ENCODE data around the gene CHMP6.

Gene CHMP6

DNA sequence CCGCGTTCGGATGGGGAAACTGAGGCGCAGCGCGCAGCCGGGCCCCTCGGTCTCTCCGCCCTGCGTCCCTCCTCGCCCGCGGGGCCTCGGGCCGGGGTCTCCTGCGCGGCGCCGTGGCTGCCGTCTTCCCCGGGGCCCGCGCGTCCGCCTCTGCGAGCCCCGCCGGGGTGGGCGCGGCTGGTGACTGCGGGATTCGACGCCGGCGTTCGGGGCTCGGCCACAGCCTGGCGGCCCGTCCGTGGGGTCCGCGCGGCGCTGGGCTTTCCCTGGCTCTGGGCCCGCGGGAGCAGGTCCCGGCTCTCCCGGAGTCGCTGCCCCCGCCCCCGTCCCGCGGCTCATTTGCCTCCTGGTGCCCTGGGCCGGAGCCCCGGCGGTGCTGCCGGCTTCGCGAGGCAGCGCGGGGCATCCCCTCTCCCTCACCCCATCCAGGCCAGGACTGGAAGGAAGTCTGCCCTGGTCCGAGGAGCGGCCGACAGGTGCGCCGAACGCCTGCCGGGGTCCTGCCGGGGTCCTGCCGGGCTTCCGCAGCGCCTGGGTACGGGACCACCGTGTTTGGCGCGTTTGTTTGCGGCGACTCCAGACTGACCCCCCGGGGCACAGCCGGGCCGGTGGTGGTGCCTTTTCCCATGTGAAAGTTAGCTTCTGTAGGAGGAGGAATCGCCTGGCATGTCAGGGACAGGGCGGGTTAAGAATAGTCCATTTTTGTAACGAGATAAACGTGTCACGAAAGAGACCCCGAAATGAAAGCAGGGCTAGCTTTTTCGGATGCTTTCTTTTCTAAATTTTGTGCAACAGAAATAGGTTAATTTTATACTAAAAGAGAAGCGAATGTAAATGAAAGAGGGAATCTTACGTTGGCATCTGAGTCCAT, 671 bp downstream of the CHMP6 start:
- DNase-seq (ENCODE audit: insufficient read length, low spot score) (no peak), FAIRE-seq (no peak)

DNA sequence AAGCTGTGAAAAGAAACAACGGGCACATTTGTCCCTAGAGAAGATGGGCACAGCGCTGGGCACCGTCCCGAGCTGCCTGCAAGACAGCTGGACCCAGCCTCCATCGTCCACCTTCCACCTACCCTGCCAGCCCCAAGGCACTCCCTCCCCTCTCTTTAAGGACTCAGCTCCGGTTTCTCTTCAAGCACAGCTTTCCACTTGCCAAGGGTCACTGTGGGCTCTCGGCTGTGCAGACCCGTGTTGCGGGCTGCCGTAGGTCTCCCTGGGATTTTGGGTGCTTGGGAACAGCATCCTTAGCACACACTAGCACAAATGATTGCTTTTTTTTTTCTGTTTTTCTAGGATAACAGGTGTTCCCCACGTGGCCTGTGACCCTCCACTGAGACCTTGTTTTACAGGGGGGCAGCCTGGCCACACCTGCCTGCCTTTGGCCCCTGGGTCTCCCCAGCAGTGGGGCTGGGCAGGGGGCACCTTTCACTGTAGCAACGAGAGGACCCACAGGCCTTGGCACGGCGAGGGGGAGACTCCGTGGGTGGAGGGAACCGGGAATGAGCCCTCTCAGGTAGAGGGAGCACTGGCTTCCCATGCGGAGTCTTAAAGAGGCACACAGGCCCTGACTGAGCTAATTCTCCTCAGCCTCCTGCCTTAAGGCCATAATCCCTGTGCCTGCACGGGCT, 1.4 kb downstream of the CHMP6 start:
- DNase-seq (ENCODE audit: insufficient read length, low spot score), result no peak
- FAIRE-seq, result no peak

DNA sequence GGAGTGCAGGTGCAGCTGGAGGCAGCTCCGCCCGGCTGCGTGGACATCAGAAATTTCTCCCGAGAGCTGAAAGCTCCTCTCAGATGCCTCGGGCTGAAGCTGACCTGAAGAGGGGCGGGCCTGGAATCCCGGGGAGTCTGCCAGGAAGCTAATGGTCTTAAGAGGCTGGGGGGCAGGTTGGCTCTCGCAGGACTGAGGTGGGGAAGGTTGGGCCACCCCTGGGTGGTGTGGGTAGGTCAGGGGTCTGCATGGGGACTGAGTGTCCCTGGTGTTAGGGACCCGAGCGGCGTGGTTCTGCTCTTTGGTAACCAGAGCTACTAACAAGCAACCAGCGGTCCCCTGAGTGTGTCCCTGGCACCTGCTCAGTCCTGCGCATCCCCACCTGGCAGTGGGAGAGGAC, 3.5 kb downstream of the CHMP6 start:
- DNase-seq (ENCODE audit: insufficient read length, low spot score), result no peak
- FAIRE-seq, result no peak

DNA sequence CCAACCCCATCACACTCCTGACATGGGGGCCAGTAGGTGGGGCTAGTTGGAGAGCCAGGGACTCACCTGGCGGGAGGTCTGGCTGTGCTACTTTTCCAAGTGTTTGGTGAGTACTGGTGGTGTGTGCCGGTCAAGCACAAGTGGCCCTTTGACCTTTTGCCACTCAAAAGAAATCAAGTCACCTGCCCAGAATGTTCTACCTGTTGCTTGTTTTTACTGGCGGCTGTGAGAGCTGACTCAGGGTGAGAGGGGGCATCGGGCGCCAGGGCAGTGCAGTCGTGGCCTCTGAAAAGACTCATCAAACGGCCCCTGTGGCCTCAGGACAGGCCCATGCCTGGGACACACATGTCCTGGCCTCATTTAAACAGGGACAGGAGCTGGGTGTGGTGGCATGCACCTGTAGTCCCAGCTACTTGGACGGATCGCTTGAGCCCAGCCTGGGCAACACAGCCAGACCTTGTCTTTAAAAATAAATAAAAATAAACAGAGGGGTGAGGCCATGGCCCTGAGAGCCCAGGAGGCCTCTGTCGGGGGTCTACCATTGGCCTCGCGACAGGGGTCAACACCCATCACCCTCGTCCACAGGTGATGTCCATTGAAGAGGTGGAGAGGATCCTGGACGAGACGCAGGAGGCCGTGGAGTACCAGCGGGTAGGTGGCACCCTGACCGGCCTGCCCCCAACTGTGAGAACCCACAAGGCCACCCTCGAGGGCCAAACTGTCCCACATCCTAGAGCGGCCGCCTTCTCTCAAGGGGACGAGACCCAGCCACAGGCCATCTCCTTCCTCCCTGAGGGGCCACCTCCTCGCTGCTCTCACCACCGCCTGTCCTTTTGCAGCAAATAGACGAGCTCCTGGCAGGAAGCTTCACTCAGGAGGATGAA, 5.0 kb downstream of the CHMP6 start:
- FAIRE-seq (no peak), DNase-seq (ENCODE audit: insufficient read length, low spot score) (no peak)

DNA sequence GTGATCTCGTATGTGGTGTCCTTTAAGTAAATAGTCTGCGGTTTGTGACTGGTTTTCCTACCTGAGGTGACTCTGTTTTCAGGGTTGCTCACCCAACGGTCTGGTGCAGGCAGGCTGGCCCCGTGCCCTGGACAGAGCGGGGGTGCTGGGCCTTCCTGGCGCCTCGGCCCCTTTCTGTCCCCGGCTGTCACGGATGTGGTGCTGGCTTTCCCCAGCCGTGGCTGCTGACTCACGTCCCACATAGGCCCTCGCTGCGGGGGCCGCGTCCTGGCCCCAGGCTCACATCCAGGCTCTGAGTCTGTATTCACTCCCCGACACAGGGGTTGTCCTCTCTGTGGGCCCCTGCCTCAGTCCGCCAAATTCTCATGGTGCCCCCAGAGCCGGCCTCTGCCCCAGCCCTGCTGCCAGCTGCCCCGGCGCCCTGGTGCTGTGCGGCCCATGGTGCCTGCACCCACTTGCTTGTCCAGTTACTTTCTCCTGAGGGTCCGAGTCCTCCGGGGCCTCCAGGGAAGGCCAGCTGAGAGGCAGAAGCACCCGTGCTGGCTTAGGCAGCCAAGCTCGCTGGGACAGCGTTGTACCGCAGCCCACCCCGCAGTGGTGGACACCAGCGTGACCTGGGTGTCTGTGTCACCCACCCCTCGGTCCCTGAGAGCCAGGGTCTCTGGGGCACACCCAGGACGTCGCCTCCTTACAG, 5.9 kb downstream of the CHMP6 start:
- FAIRE-seq (no peak), DNase-seq (ENCODE audit: insufficient read length, low spot score) (no peak)

DNA sequence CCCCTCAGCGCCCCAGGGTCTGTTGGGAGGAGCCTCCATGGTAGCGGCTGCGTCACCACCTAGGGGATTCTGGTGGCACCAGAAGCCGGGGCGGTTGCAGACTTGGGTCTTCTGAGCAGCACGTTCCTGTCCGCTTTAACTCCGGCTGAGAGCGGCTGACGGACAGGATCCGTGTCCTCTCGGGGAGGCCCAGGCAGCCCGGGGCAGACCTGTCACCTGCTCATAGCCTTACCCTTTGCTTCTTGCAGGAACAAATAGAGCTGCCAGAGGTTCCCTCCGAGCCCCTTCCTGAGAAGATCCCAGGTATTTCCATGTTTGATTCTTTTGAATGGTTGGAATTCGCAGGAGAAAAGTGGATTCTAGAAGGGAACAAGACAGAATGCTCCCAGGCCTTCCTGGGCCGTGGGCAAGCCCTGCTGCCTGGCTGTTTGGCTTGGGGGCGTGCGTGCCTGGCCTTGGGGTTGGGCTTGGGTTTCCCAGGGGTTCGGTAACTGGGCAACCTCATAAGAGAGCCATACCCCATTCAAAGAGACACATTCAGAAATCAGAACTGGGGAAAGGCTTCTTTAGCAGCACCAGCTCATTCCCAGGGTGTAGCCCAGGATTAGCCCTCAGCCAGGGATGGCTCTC, 6.6 kb downstream of the CHMP6 start:
- DNase-seq (ENCODE audit: insufficient read length, low spot score) (no peak), FAIRE-seq (no peak)

DNA sequence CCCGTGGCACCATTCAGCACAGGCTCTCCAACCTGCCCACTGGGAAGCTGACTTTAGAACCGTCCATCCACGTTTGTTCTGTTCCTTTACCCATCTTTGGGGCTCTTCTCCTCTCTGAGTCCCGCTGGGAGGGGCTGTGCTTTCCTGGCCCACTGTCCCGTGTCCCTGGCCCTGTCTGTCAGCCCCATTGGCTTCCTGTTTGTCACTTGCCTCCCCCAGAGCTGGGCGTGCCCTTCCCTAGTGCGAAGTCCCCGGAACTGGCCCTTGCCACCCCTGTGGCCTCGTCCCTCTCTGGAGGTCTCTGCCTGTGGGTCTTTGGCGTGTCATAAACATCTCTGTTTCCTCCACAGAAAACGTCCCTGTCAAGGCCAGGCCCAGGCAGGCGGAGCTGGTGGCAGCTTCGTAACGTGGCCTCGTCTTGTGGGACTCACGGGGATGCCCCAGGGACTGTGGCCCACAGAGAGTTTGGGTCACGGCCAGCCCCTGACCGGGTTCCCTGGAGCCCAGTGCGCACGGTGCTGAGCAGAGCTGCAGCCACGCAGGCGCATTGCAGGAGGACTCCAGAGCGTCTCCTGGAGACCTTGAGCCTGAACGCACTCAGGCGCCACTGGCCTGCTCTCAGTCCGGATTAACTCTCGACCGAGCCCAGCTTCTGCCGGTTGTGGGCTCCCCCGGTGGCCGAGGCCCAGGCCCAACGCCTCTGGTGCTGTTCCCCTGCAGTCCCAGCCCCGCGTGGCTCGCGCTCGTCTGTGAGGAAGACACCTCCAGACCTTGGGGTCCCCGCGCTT, 7.3 kb downstream of the CHMP6 start:
- DNase-seq (ENCODE audit: insufficient read length, low spot score) (no peak), FAIRE-seq (no peak)

DNA sequence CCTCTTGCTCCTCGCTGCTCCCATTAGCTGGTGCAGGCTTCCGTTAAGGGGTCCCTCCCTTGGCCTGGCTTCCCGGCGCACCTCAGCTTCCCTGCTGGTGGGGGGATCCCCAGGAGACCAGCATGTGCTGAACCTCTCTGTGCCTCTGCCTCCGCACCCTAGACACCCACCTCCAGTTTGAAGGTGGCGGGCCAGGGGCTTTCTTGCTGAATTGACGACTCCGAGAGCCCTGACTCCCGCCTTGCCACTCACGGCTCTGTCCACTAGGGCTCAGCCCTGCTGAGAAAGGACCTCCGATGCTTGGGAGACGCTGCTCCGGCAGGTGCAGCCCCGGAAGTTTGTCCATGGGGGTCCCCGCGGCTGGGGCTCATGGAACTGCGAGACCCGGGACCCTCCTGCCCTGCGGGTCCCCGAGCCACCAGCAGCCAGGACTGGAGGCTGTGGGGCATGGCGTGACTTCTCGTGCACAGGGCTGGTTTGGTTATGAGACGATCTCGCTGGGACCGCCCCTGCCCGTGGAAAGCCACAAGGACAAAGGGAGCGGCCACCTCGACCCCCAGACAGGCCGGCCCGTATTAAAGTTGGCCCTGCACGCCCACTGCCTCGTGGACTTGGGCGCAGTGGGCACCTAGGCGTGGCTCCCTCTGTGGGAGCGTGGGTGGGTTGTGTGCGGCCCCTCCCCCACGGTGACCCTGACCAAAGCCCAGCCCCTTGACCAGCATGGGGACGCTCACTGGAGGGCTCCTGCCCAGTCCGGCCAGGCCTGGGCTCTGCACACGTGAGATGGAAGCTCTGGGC, 8.1 kb downstream of the CHMP6 start:
- no peak for FAIRE-seq
- no peak for DNase-seq (ENCODE audit: insufficient read length, low spot score)

DNA sequence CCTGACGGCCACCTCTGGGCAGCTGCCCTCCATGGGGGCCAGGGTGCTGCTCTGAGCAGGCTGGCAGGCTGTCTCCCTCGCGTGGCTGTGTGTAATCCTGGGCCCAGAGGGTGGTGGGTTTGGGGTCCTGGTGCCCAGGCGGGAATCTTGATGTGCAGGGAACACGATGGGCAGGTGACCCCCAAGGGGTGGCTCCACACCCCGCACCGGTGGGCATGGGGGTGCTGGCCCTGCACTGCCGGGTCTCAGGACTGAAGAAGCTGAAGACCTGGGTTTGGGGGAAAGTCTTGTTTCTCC, 8.6 kb downstream of the CHMP6 start:
- FAIRE-seq, result no peak
- no peak for DNase-seq (ENCODE audit: insufficient read length, low spot score)

DNA sequence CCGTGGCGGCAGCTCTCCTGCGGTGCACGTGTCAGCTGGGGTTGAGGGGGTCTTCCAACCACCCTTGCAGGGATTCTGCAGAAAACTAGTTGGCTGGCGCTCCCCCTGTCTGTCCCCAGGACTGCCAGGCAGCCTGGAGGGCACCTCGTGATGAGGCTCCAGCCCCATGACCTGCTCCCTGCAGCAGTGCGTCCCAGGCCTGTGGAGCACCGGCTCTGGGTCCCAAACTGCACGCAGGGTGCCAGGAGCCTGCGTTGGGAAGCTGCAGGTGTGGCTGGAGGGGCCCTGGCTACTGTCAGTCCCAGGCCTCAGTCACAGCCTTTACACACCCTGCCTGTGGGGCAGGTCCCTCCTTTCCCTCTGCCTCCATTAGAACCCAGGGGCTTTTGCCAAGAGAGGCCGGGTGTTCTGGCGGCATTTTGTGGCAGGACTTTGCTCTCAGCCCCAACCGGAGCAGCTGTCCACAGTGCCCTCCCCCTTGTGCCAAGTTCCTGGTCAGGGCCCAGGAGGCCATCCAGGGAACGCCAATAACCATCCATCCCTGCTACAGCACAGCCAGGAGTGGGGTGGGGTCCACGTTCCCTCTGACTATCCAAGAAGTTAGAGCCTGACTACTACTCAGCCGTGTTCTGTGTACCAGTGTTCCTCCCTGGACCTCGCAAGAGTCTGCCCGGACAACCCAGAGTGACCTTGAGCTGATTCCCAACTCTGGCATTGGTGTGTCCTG, 9.2 kb downstream of the CHMP6 start:
- DNase-seq (ENCODE audit: insufficient read length, low spot score) (no peak), FAIRE-seq (no peak)

DNA sequence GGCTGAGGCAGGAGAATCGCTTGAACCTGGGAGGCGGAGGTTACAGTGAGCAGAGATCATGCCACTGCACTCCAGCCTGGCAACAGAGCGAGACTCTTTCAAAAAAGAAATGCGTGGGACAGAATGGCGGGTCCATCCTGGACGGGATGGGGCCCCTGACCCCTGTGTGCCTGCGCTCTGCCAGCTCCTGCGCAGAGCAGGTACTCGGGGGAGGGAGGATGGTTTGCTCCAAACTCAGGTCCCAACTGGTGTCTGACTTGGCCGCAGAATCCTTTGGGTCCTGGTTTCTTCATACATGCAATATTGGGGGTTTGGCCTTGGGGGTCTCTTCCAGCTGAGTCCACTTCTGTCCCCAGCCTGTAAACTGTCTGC, 10.4 kb downstream of the CHMP6 start:
- DNase-seq (ENCODE audit: insufficient read length, low spot score), result no peak

DNA sequence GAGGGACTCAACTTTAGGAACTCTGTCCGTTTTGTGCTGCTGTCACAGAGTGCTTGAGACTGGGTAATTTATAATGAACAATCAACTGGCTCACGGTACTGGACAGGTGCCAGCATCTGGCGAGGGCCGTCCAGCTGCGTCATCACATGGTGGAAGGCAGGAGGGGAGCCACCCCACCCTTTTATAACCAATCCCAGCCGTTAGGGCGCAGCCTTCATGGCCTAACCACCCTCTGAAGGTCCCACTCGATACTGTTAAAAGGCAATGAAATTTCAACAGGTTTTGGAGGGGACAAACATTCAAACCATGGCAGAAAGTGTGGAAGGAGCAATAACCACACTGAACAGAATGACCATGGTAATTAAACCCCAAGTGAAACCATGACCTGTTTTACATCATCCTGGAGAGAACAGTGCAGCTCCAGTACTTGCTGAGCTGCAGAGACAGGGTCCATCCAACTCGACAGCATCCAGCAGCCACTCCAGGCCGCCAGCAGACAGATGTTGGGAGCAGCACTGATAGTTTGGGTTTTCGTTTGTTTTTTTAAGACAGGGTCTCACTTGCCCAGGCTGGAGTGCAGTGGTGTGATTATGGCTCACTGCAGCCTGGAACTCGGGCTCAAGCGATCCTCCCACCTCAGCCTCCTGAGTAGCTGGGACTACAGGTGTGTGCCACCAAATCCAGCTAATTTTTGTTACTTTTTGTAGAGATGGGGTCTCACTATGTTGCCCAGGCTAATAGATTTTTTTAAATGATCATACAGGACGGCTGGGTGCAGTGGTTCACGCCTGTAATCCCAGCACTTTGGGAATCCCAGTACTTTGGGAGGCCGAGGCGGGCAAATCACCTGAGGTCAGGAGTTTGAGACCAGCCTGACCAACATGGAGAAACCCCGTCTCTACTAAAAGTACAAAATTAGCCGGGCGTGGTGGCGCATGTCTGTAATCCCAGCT, 11.0 kb downstream of the CHMP6 start:
- DNase-seq (ENCODE audit: insufficient read length, low spot score), result peak; percentile 41
- no peak for FAIRE-seq

More for the DNA sequence above, 10.4 kb downstream of the CHMP6 start:
- FAIRE-seq, result no peak

DNA sequence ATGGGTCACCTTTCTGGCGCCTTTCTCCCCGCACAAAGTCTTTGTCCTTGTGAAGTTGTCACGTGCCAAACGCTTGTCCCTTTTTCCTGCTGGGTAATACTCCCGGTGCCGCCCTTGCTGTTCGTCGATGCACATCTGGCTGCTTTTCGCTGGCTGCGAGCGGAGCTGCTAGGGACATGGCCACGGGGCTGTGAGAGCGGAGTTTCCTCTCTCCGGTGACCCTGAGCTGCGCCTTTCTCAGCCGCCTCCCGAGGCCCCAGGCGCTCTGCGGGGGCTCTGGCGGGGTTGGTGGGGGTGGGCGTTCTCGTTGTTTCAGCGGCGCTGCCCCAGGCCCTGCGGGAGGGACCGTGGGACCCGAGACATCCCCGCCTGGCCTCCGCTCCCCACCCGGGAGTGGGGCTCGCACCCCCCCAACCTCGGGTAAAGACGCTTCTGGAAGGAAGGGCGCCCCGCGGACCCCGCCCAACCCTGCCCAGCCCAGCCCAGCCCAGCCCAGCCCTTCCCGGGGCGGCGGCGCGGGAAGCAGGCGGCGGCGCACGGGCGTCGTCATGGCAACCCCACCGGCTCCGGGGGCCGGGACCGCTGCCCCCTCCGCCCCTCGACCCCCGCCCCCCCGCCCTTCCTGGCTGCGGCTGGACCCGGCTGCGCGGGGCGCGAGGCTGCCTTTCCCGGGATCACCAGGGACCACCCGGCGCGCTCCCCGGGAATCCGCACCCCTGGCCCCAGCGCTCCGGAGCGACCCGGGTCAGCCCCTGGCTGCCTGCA, 12.3 kb downstream of the CHMP6 start:
- FAIRE-seq (no peak), DNase-seq (ENCODE audit: insufficient read length, low spot score) (no peak)

DNA sequence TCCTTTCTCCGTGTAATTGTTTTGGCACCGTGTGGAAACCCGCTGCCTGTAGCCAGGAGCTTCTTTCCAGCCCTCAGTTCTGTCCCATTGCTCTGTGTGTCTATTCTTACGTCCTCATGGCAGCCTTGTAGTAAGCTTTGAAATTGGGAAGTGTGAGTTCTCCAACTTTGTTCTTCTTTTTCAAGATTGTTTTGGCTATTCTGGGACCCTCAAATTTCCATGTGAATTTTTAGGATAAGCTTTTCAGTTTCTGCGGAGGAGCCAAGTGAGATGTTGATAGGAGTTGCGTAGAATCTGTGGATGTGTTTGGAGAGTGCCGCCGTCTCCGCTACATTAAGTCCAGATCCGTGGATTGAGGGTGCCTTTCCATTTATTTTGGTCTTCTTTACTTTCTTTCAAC, 15.2 kb downstream of the CHMP6 start:
- DNase-seq (ENCODE audit: insufficient read length, low spot score), result no peak

DNA sequence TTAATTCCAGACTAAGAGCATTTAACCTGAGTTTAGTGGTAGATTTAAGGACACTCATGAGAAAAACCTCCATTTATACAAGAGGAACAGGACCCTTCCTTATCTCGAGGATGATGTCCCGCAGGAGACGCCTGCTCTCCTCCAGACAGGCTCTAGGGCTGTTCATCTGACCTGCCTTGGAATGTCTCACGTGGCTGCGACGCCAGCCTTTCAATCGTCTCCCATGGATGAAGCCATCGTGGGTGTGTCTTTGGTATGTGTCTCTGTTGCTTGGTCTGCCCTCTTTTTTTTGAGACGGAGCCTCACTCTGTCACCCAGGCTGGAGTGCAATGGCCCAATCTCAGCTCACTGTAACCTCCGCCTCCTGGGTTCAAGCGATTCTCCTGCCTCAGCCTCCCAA, 16.5 kb downstream of the CHMP6 start:
- DNase-seq (ENCODE audit: insufficient read length, low spot score) (no peak), FAIRE-seq (no peak)

More for the DNA sequence above, 15.2 kb downstream of the CHMP6 start:
- no peak for FAIRE-seq

DNA sequence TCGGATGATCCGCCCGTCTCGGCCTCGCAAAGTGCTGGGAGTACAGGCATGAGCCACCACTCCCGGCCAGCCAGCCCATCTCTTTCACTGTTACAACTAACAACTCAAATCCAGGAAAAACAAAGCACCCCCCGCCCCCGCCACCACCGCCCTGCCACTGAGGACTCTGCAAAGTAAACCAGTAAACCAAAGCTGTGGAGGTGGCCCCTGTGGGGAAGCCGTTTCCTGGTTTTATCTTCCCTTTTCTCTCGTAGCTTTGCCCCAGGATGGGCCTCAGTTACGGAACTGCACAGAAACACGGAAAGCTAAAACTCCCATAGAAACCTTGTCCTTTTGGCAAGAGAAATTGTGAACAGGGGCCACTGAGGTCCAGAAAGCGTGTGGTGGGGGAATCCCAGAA, 17.5 kb downstream of the CHMP6 start:
- no peak for FAIRE-seq
- no peak for DNase-seq (ENCODE audit: insufficient read length, low spot score)
